WTC11 (cell line): ENCODE measurements around the gene HGS. TPM values are rescaled to one million over a fixed set of nuclear protein-coding genes. Genes with fewer than 3 reads are reported as not detected.
A peak's percentile ranks its signal among the peaks of the same experiment; 100 is the strongest.

Experiments used
- ATAC-seq: fragments of 200-7000 bp; cut with Tn5 transposase; 2 replicates; pipeline ENCODE4 v1.10.0; 2021; ENCODE audit warnings: mild to moderate bottlenecking, moderate library complexity
- CTCF ChIA-PET: fragments of 300-600 bp; sonication (Branson Sonifier 250); formaldehyde crosslinking; loops from one replicate; lab custom pipeline; 2021; ENCODE audit warnings: antibody characterized with exemption; lab: Charles Lee
- POLR2A ChIA-PET: fragments of 350-600 bp; sonication (Branson Sonifier 250); formaldehyde crosslinking; loops from one replicate; lab custom pipeline; 2021; ENCODE audit warnings: antibody characterized with exemption; lab: Charles Lee
- DNase-seq: peaks from one replicate; pipeline ENCODE4 v3.0.0; 2021; ENCODE audit warnings: low spot score
- H3K27ac Mint-ChIP-seq: 2 replicates; pipeline ENCODE4 v1.8.0; 2021; ENCODE audit warnings: mixed read lengths
- H3K27me3 Mint-ChIP-seq: 2 replicates; pipeline ENCODE4 v1.8.0; 2021; ENCODE audit warnings: low read depth, mild to moderate bottlenecking, moderate library complexity, mixed read lengths
- H3K36me3 Mint-ChIP-seq: 2 replicates; pipeline ENCODE4 v1.8.0; 2021; ENCODE audit warnings: mixed read lengths
- H3K4me1 Mint-ChIP-seq: 2 replicates; pipeline ENCODE4 v1.8.0; 2022; ENCODE audit warnings: mixed read lengths
- H3K4me3 Mint-ChIP-seq: 2 replicates; pipeline ENCODE4 v1.8.0; 2021; ENCODE audit warnings: mild to moderate bottlenecking, moderate library complexity, mixed read lengths
- H3K9me3 Mint-ChIP-seq: 2 replicates; pipeline ENCODE4 v1.8.0; 2021; ENCODE audit warnings: mixed read lengths
- AR ChIP-seq: fragments of 250-450 bp; sonication (Bioruptor Pico); IDR thresholded peaks from 2 replicates; pipeline ENCODE4 v1.9.0; 2021; ENCODE audit warnings: mild to moderate bottlenecking
- ARID4B ChIP-seq: sonication (generic); formaldehyde crosslinking; IDR thresholded peaks from 2 replicates; pipeline ENCODE4 v1.8.0; 2023; ENCODE audit warnings: missing genetic modification reagents, mild to moderate bottlenecking, borderline replicate concordance
- CREM ChIP-seq: sonication (generic); formaldehyde crosslinking; IDR thresholded peaks from 2 replicates; pipeline ENCODE4 v1.8.1; 2022; ENCODE audit warnings: mild to moderate bottlenecking, missing genetic modification reagents, moderate library complexity
- E2F5 ChIP-seq: sonication (generic); formaldehyde crosslinking; IDR thresholded peaks from 2 replicates; pipeline ENCODE4 v1.8.1; 2022; ENCODE audit warnings: mild to moderate bottlenecking, moderate library complexity, missing genetic modification reagents
- ELF4 ChIP-seq: sonication (generic); formaldehyde crosslinking; IDR thresholded peaks from 2 replicates; pipeline ENCODE4 v1.8.1; 2022; ENCODE audit warnings: low read depth, mild to moderate bottlenecking, moderate library complexity, missing genetic modification reagents
- EMX1 ChIP-seq: fragments of 250-450 bp; sonication (Bioruptor Pico); IDR thresholded peaks from 2 replicates; pipeline ENCODE4 v1.8.0; 2021; ENCODE audit warnings: mild to moderate bottlenecking
- ETV6 ChIP-seq: sonication (generic); formaldehyde crosslinking; IDR thresholded peaks from 2 replicates; pipeline ENCODE4 v1.8.1; 2022; ENCODE audit warnings: mild to moderate bottlenecking, missing genetic modification reagents
- FOXK1 ChIP-seq: sonication (generic); formaldehyde crosslinking; IDR thresholded peaks from 2 replicates; pipeline ENCODE4 v1.8.0; 2022; ENCODE audit warnings: mild to moderate bottlenecking, moderate library complexity, missing genetic modification reagents
- FOXP1 ChIP-seq: sonication (generic); formaldehyde crosslinking; IDR thresholded peaks from 2 replicates; pipeline ENCODE4 v1.8.0; 2022; ENCODE audit warnings: missing genetic modification reagents, mild to moderate bottlenecking, moderate library complexity, borderline replicate concordance
- FOXP4 ChIP-seq: sonication (generic); formaldehyde crosslinking; IDR thresholded peaks from 2 replicates; pipeline ENCODE4 v1.8.0; 2022; ENCODE audit warnings: mild to moderate bottlenecking, missing genetic modification reagents
- GABPB1 ChIP-seq: sonication (generic); formaldehyde crosslinking; IDR thresholded peaks from 2 replicates; pipeline ENCODE4 v1.8.1; 2023; ENCODE audit warnings: mild to moderate bottlenecking, missing genetic modification reagents
- HMGXB4 ChIP-seq: sonication (generic); formaldehyde crosslinking; IDR thresholded peaks from 2 replicates; pipeline ENCODE4 v1.8.1; 2023; ENCODE audit warnings: mild to moderate bottlenecking, moderate library complexity, missing genetic modification reagents
- MLX ChIP-seq: sonication (generic); formaldehyde crosslinking; IDR thresholded peaks from 2 replicates; pipeline ENCODE4 v1.8.1; 2023; ENCODE audit warnings: mild to moderate bottlenecking, missing genetic modification reagents, moderate library complexity
- MXD4 ChIP-seq: fragments of 250-450 bp; sonication (Bioruptor Pico); IDR thresholded peaks from 2 replicates; pipeline ENCODE4 v1.8.0; 2021; ENCODE audit warnings: mild to moderate bottlenecking, moderate library complexity, borderline replicate concordance
- NR3C1 ChIP-seq: sonication (generic); formaldehyde crosslinking; conservative IDR thresholded peaks from 2 replicates; pipeline ENCODE4 v1.8.1; 2023; ENCODE audit warnings: low read depth, mild to moderate bottlenecking, missing genetic modification reagents
- SP1 ChIP-seq: sonication (generic); formaldehyde crosslinking; conservative IDR thresholded peaks from 2 replicates; pipeline ENCODE4 v1.8.1; 2022; ENCODE audit warnings: missing genetic modification reagents
- TEAD4 ChIP-seq: sonication (generic); formaldehyde crosslinking; IDR thresholded peaks from 2 replicates; pipeline ENCODE4 v1.8.0; 2022; ENCODE audit warnings: mild to moderate bottlenecking, missing genetic modification reagents
- ZBTB43 ChIP-seq: sonication (generic); formaldehyde crosslinking; IDR thresholded peaks from 2 replicates; pipeline ENCODE4 v1.8.1; 2023; ENCODE audit warnings: mild to moderate bottlenecking, missing genetic modification reagents
- ZNF121 ChIP-seq: sonication (generic); formaldehyde crosslinking; IDR thresholded peaks from 2 replicates; pipeline ENCODE4 v1.8.0; 2023; ENCODE audit warnings: missing genetic modification reagents
- ZNF232 ChIP-seq: sonication (generic); formaldehyde crosslinking; IDR thresholded peaks from 2 replicates; pipeline ENCODE4 v1.8.0; 2022; ENCODE audit warnings: mild to moderate bottlenecking, missing genetic modification reagents
- total RNA-seq: library from RNA; stranded (reverse); gene quantifications from 3 replicates; pipeline ENCODE4 v1.2.3, GENCODE V29; 2021

Gene HGS
- total RNA-seq, 1 experiment from 2014 or later, result 113 TPM

GRCh38 chr17:81635973-81636504, 47.8 kb upstream of the HGS start (continued):
- no peak for TF ChIP-seq AR (CRISPR knock-in tag)
- no peak for TF ChIP-seq ELF4 (CRISPR knock-in tag)
- TF ChIP-seq ARID4B (CRISPR knock-in tag), result no peak
- TF ChIP-seq HMGXB4 (CRISPR knock-in tag), result no peak
- TF ChIP-seq GABPB1 (CRISPR knock-in tag), result no peak
- TF ChIP-seq CREM (CRISPR knock-in tag), result no peak
- TF ChIP-seq TEAD4 (CRISPR knock-in tag), result no peak
- no peak for TF ChIP-seq ETV6 (CRISPR knock-in tag)
- TF ChIP-seq MXD4 (CRISPR knock-in tag), result no peak
- no peak for TF ChIP-seq SP1 (CRISPR knock-in tag)
- TF ChIP-seq FOXP4 (CRISPR knock-in tag), result no peak

- Mint-ChIP-seq H3K4me1 (peaks cover 10% of the 10 kb centered on the region), H3K9me3 (0 out of 2 replicates have a peak, but pooled peaks cover 3% of the 10 kb centered on the region), H3K27me3 (no peaks in the 10 kb centered on the region), H3K27ac (peak within 1 kb of the TSS; percentile 99), H3K4me3 (peak within 1 kb of the TSS; percentile 95), H3K36me3 (peaks cover 5% of the 10 kb centered on the region)
- ATAC-seq (peak; percentile 93), DNase-seq (peak; percentile 85)
- CTCF ChIA-PET, result interaction anchor here (0.9 to 1.2 kb wide), 2 partner anchors 31 to 84 kb away, joined by 3 to 4 read pairs; no protein-coding TSS in a partner anchor
- POLR2A ChIA-PET, result interaction anchor here (0.6 to 1.0 kb wide), 2 partner anchors 11 to 575 kb away, joined by 4 read pairs; no protein-coding TSS in a partner anchor
- TF ChIP-seq ETV6 (CRISPR knock-in tag) (peak; percentile 83), NR3C1 (peak; percentile 48; the same call in 1 of the 2 replicates), FOXP1 (CRISPR knock-in tag) (peak; percentile 89), ZNF121 (CRISPR knock-in tag) (no peak), ZNF232 (CRISPR knock-in tag) (no peak), MLX (no peak), SP1 (CRISPR knock-in tag) (peak; percentile 94), ZBTB43 (CRISPR knock-in tag) (0 out of 2 replicates have a peak, but pooled peaks have one; percentile 56), ELF4 (CRISPR knock-in tag) (no peak), GABPB1 (CRISPR knock-in tag) (peak; percentile 75), E2F5 (no peak), EMX1 (CRISPR knock-in tag) (no peak), FOXK1 (peak; percentile 89), TEAD4 (CRISPR knock-in tag) (no peak)
Measured at GRCh38 chr17:81636505-81637288, 47.1 kb upstream of the HGS start, which contains the start of the genes NPLOC4 and TSPAN10. TSS of gene NPLOC4 (minus strand) at chr17:81637112. CDS start at chr17:81636930, 182 bp downstream. TSS of gene TSPAN10 (plus strand) at chr17:81637196. CDS start at chr17:81642413, 5,217 bp downstream.
